GM10248 (cell line): ENCODE results near the gene IMMP2L.
"Not testable (repeated sequence)": the region's sequence is repeated elsewhere in the genome, so short reads cannot be mapped to it uniquely, and the experiment has no call there.

Experiments used
- CTCF ChIA-PET: fragments of 300-600 bp; sonication (Branson Sonifier 250); formaldehyde crosslinking; extraction: SDS; loops from one replicate; lab custom pipeline; 2021; ENCODE audit warnings: antibody characterized with exemption; lab: Yijun Ruan, JAX
- POLR2A ChIA-PET: fragments of 350-650 bp; sonication (Branson Sonifier 250); formaldehyde crosslinking; extraction: SDS; loops from one replicate; lab custom pipeline; 2020; ENCODE audit warnings: antibody characterized with exemption; lab: Yijun Ruan, JAX
- DNase-seq: peaks from one replicate; pipeline ENCODE4 v3.0.0; 2012; ENCODE audit errors: extremely low spot score
- CTCF ChIP-seq: IDR thresholded peaks from 2 replicates; pipeline ENCODE4 v1.5.1; 2012; ENCODE audit warnings: mild to moderate bottlenecking, low read depth; ENCODE audit errors: extremely low read depth, missing control alignments, control extremely low read depth

The IMMP2L gene

DNA sequence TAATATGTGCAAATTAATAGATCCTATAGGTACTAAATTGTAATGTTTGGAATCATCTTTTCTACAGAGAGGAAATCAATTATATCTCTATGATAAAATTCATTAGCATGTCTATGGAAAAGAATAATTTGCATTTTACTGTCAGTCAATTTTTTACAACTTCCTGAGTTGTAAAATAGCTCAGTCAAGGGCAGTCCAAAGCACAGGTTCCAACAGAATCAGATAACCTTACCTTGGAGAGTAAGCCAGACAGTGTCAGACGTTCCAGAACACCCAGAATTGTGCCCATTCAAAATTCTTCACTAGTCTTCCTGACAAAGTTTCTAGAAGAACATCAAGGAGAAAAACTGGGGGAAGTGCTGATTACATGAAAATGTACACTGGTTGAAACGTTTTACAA lies 31.1 kb upstream of the IMMP2L start:
- no peak for DNase-seq
- CTCF ChIA-PET = no interaction called here
- POLR2A ChIA-PET = no interaction called here
- no peak for TF ChIP-seq CTCF

GRCh38 chr7:111588065-111588433 lies 25.8 kb upstream of the IMMP2L start:
- ChIA-PET CTCF (no interaction called here), POLR2A (no interaction called here)
- DNase-seq = no peak
- no peak for TF ChIP-seq CTCF

DNA sequence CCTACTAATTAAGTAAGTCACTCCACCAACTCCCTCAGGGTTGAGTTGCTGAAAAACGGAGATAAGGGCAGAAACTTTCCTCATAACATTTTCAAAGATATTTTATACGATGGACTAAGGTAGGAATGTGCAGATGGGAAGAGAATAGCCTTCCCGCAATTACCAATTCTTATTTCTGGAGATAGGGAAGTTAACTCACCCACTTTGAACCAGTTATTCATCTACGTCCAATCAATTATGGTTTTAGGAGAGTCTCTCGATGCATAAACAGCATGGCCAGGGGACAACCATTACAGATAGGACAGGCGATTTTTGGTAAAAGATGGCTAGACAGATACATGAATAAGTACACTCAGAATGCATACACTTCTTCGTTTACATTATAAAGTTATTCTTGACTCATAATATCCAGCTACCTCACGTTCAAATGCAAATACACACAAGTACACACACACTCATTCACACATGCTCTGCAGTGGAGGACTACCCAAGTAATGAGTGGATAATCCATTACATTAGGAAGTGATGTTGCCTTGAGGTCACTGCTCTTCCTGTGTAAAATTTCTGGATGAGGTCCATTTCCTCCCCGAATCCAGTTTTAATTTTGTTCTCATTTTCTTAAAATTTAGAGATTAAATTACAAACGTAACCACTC lies 25.2 kb upstream of the IMMP2L start:
- CTCF ChIA-PET = no interaction called here
- no peak for TF ChIP-seq CTCF
- no peak for DNase-seq
- POLR2A ChIA-PET = no interaction called here

GRCh38 chr7:111586711-111587409 lies 24.6 kb upstream of the IMMP2L start:
- ChIA-PET POLR2A (no interaction called here), CTCF (no interaction called here)
- TF ChIP-seq CTCF = no peak
- DNase-seq = no peak

GRCh38 chr7:111581784-111582488 lies 19.6 kb upstream of the IMMP2L start:
- CTCF ChIA-PET = interaction anchor here (1.0 kb wide), 2 partner anchors 16 to 26 kb away, joined by 3 read pairs; no protein-coding TSS in a partner anchor
- POLR2A ChIA-PET, DNase-seq: not testable (repeated sequence)

DNA sequence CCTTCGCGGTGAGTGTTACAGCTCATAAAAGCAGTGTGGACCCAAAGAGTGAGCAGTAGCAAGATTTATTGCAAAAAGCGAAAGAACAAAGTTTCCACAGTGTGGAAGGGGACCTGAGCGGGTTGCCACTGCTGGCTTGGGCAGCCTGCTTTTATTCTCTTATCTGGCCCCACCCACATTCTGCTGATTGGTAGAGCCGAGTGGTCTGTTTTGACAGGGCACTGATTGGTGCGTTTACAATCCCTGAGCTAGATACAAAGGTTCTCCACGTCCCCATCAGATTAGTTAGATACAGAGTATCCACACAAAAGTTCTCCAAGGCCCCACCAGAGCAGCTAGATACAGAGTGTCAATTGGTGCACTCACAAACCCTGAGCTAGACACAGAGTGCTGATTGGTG lies 18.9 kb upstream of the IMMP2L start:
- POLR2A ChIA-PET = not testable (repeated sequence)
- CTCF ChIA-PET = interaction anchor here (1.0 kb wide), 2 partner anchors 17 to 25 kb away, joined by 3 read pairs; no protein-coding TSS in a partner anchor

DNA sequence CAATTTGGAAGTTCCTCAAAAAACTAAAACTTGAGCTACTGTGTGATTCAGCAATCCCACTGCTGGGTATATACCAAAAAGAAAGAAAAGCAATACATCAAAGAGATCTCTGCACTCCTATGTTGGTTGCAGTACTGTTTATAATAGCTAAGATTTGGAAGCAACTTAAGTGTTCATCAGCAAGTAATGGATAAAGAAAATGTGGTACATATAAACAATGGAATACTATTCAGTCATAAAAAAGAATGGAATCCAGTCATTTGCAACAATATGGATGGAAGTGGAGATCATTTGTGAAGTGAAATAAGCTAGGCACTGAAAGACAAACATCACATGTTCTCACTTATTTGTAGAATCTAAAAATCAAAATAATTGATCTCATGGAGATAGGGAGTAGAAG lies 16.5 kb upstream of the IMMP2L start:
- POLR2A ChIA-PET = no interaction called here
- CTCF ChIA-PET = interaction anchor here (2.4 kb wide), 1 partner anchor 9 kb away, joined by 9 read pairs; no protein-coding TSS in a partner anchor
- TF ChIP-seq CTCF = no peak
- DNase-seq = no peak

More for the DNA sequence above, 18.9 kb upstream of the IMMP2L start:
- not testable (repeated sequence) for DNase-seq
